Left kidney (tissue), 2 donors: ENCODE data around the gene SULT4A1. TPM values are rescaled to one million over a fixed set of nuclear protein-coding genes. Genes with fewer than 3 reads are reported as not detected.

Experiments
- DNase-seq: peaks from one replicate; pipeline ENCODE4 v3.0.0-alpha.2; 2013
- polyA plus RNA-seq: library from polyadenylated mRNA; unstranded; fragments of 120-200 nt; gene quantifications from one replicate; pipeline ENCODE4 v1.2.1, GENCODE V29; 2013; ENCODE audit not compliant: insufficient read length

Gene SULT4A1
- polyA plus RNA-seq, 1 donor: 4.0 TPM

- DNase-seq: no peak
These were observed 784 bp downstream of the SULT4A1 start for GRCh38 chr22:43861529-43861928.

GRCh38 chr22:43860831-43861230 lies 1.5 kb downstream of the SULT4A1 start:
- DNase-seq: no peak

DNA sequence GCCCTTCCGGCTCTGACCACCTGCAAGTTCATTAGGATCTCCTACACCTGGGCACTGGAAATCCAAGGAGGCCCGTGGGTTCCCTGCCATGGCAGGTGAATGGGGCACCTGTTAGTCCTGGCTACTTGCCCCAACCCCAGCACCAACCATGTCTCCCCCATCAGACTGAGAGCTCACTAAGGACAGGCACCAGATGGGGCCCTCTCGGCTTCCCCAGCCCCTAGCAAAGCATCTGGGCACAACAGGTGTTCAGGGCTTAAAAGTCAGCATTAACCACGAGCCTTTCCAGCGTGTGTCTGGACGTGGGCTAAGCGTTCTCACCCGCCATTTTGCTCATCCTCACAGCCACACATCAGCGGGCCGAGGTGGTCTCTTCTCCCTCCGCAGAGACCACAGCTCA lies 2.2 kb downstream of the SULT4A1 start:
- no peak for DNase-seq

DNA sequence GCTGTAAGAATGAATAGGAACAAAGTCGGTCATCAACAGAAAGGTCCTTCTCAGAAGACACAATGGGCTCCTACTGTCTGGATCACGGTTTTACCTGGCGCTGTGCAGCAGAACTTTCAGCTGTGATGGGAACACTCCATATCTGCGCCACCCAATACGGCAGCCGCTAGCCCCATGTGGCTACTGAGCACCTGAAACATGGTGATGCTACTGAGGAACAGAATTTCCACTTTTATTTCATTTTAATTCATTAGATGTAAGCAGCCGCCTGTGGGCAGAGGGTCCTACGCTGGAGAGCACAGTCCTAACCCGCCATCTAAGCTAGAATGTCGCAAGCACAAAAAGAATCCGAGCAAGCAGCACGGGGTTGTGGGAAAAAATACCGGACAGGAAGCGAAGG lies 2.7 kb downstream of the SULT4A1 start:
- DNase-seq: no peak

GRCh38 chr22:43859176-43859575 lies 3.1 kb downstream of the SULT4A1 start:
- DNase-seq: no peak

- DNase-seq: no peak
These were observed 4.0 kb downstream of the SULT4A1 start for GRCh38 chr22:43858156-43858895.

- no peak for DNase-seq
These were observed 4.9 kb downstream of the SULT4A1 start for GRCh38 chr22:43857367-43857766.

DNA sequence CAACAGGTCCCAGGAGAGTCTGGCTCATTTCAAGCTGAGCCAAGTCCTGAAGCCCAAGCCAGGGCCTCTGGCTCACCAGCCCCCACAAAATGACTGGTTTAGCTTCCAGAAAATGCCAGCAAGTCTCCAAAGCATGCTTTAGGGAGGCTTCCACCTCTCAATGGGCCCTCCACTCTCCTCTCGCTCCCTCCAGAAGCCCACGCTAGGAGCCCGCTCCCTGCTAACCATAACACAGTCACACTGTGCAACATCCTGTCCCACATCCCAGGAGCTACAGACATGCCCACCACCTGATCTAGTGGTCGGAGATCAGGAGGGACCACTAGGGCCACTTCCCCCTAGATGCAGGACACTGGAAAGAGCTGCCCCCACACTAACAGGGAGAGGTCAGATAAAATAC lies 6.9 kb downstream of the SULT4A1 start:
- no peak for DNase-seq

DNA sequence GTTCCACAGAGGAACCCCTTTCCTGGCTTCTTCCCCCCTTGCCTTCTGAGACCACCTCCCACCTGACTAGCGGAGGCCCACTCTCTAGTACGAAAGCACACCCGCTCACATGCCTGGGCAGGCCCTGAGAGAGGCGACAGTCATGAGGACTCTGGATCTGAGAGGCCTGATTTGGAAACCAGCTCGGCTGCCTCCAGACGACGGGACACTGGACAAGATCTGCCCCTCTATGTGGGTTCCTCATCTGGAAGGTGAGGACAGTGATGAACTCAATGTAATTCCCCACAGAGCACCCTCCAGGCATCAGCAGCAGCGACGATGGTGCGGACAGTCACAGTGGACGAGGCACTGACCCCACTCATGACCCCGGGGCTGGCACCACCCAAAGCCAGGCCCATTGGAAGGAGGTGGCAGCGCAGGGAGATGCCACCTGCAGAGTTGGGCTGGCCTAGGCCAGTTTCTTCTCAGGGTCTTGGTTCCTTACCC lies 7.5 kb downstream of the SULT4A1 start:
- DNase-seq: no peak

DNA sequence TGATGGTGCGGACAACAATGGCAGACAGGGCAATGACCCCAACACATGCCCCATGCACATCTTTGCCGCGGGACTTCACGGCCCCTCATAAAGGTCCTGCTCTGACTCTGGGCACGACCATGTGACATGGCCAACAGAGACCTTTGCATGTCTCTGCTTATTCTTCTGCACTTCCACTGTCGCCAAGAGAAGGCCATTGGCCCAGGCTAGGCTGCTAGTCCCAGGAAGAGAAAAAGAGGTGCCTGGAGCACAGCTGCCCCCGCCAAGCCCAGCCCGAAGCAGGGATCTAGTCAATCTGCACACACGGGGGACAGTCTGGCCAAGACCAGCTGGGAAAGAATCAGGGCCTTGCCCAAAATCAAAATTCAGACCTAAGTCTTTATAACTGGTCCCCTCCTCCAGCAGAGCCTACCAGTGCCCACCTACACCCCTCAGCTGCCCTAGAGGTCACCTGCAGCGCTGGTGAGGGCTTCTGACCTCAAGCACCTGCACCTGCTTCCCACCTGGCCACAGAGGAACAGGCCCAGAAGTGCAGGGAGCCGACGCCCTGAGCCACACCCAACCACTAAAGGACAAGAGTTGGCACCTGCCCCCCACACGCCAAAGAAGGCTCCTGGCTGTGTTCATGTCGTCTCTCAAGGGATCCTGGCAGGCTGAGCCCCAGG lies 8.1 kb downstream of the SULT4A1 start:
- DNase-seq: no peak

- DNase-seq: no peak
These were observed 8.9 kb downstream of the SULT4A1 start for GRCh38 chr22:43853328-43853931.

GRCh38 chr22:43852573-43853327 lies 9.6 kb downstream of the SULT4A1 start:
- no peak for DNase-seq

DNA sequence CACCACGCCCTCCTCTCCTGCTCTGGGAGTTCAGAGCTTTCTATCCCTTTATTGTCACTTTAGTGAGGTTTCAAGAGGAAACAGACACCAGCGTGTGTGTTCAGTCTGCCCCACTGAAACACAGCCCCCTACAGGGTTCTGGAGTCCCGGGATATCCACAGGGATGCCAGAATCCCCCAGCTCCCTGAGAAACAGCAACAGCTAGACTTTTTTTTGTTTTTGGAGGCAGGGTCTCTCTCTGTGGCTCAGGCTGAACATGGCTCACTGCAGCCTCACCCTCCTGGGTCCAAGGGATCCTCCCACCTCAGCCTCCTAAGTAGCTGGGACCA lies 10.4 kb downstream of the SULT4A1 start:
- no peak for DNase-seq

DNA sequence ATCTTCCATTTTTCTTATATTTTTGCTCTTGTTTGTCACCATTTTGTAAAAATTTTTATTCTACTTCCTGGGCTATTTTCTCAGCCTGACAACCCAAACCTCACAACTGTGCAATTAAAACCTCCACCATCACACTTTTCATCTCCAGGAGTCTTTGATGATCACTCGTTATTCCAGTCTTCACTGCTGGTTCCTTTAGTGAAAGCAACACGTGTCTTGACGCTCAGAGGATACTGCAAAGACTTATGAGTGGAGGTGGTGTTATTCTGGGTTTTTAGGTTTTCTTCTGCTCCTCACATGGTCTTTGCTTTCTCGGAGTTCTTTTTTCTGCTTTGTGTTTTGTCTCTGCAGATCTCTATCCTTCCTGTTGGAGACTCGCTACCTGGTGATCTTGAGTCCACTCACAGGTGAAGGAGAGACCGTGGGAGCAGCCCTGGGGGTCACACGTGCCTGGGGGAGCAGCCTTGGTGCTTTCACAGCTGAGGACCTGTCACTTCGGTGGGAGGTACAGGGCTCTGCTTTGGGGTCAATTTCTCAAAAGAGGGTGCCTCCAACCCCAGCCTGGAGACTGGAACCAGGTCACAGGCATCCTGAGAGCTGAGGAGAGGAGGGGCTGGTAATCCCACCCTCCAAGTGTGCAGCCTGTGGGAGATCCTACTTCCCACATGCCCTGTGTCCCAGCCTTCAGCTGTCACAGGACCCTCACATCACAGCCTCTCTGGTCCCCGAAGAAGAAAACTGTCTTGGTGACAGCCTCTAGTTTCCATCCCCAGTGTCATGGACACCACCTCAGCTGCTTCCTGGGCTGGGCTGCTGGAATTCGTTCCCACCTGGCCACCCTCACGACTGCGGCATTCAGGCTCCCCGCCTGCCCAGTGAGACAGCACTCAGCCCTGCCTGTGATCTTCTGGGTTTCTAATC lies 11.0 kb downstream of the SULT4A1 start:
- DNase-seq: no peak

- no peak for DNase-seq
These were observed 11.8 kb downstream of the SULT4A1 start for GRCh38 chr22:43850529-43850928.

DNA sequence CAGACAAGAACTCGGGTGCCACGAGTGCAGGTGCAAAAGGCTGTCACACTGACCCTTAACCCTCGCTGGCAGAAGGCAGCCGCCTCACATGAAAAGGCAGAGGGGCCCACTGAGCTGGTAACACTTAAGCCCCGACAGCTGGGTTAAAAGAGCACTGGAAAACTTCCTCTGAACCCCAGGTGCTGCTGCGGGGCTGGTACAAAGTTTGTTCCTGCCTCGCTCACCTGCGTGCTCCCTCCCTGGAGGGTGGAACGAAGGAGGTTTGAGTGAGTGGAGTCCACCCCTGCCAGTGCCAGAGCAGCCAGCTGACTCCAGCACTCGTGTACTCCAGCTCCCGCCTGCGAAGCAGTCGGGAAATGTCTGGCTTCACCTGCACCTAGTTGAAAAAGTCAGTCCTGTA lies 12.6 kb downstream of the SULT4A1 start:
- no peak for DNase-seq

GRCh38 chr22:43848366-43849171 lies 13.7 kb downstream of the SULT4A1 start:
- no peak for DNase-seq

GRCh38 chr22:43847376-43848289 lies 14.7 kb downstream of the SULT4A1 start:
- no peak for DNase-seq

GRCh38 chr22:43846966-43847365 lies 15.3 kb downstream of the SULT4A1 start:
- no peak for DNase-seq

GRCh38 chr22:43845981-43846380 lies 16.3 kb downstream of the SULT4A1 start:
- DNase-seq: no peak
